ENCODE data around the gene TKT.

TKT gene

DNA sequence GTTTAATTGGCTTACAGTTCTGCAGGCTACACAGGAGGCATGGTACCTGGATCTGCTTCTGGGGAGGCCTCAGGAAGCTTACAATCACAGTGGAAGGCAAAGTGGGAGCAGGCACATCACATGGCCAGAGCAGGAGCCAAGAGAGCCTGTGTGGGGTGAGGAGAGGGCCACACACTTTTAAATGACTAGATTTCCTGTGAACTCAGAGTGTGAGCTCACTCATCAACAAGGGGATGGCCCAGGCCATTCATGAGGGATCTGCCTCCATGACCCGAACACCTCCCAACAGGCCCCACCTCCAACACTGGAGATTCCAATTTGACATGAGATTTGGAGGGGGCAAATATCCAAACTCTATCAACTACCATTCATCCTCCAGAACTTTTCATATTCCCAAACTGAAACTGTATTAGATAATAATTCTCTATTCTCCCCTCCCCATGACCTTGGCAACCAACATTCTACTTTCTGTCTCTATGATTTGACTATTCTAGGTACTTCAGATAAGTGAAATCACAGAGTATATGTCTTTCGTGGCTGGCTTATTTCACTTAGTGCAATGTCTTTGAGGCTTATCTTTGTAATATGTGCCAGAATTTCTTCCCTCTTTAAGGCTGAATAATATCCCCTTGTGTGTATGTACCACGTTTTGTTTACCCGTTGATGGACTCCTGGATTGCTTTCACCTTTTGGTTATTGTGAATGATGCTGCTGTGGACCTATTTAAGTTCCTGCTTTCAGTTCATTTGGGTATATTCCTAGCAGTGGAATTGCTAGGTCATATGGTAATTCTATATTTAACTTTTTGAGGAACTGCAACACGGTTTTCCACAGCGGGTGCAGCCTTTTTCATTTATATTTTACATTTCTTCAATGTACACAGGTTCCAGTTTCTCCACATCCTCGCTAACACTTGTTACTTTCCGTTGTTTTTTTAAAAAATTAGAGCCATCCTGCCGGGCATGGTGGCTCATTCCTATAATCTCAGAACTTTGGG lies 43.8 kb downstream of the TKT start:
- H3K4me3 ChIP-seq (replicated peaks; ENCODE audit: low read depth, low read length) = no peak overlapping the region
- TF ChIP-seq, protein P1, sequence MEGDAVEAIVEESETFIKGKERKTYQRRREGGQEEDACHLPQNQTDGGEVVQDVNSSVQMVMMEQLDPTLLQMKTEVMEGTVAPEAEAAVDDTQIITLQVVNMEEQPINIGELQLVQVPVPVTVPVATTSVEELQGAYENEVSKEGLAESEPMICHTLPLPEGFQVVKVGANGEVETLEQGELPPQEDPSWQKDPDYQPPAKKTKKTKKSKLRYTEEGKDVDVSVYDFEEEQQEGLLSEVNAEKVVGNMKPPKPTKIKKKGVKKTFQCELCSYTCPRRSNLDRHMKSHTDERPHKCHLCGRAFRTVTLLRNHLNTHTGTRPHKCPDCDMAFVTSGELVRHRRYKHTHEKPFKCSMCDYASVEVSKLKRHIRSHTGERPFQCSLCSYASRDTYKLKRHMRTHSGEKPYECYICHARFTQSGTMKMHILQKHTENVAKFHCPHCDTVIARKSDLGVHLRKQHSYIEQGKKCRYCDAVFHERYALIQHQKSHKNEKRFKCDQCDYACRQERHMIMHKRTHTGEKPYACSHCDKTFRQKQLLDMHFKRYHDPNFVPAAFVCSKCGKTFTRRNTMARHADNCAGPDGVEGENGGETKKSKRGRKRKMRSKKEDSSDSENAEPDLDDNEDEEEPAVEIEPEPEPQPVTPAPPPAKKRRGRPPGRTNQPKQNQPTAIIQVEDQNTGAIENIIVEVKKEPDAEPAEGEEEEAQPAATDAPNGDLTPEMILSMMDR (IDR thresholded peaks at IDR 0.05; ENCODE audit: low read depth, low read length, missing control alignments) = no peak
- no peak for DNase-seq (ENCODE audit: extremely low read depth, low read depth)

DNA sequence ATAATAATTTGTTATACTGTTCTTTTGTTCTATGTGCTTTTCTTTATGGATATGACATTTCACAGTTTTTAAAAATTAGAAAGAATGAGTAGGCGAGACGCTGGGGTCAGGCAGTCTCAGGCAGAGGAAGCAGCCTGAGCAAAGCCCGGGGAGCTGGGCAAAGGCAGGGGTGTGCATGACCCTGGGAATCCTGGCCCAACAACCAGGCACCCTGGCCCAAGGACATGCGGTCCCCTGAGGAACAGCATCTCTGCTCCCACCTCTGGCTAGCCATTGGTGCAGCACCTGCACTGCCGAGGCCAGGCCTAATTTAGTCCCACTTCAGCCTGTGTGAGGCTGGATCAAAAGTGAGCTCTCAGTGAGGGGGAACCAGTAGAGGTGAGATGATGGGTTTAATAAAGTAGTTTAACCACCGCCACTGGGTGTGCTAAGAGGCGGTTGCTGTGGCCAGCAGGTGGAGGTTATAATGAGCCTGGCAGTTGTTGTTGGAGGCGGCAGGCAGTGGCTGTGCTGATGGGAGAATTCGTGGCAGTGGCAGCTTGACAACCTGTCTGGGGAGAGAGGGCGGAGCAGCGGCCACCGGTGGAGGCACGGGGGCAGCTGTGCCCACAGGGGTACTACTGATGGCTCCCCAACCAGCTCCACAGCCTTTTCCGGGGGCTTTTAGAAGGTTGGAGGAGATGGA lies 53.3 kb downstream of the TKT start:
- no peak for DNase-seq (ENCODE audit: extremely low read depth, low read depth)
- H3K4me3 ChIP-seq (replicated peaks; ENCODE audit: low read depth, low read length) = no peak overlapping the region
- TF ChIP-seq, protein P1 (IDR thresholded peaks at IDR 0.05; ENCODE audit: low read depth, low read length, missing control alignments) = no peak

DNA sequence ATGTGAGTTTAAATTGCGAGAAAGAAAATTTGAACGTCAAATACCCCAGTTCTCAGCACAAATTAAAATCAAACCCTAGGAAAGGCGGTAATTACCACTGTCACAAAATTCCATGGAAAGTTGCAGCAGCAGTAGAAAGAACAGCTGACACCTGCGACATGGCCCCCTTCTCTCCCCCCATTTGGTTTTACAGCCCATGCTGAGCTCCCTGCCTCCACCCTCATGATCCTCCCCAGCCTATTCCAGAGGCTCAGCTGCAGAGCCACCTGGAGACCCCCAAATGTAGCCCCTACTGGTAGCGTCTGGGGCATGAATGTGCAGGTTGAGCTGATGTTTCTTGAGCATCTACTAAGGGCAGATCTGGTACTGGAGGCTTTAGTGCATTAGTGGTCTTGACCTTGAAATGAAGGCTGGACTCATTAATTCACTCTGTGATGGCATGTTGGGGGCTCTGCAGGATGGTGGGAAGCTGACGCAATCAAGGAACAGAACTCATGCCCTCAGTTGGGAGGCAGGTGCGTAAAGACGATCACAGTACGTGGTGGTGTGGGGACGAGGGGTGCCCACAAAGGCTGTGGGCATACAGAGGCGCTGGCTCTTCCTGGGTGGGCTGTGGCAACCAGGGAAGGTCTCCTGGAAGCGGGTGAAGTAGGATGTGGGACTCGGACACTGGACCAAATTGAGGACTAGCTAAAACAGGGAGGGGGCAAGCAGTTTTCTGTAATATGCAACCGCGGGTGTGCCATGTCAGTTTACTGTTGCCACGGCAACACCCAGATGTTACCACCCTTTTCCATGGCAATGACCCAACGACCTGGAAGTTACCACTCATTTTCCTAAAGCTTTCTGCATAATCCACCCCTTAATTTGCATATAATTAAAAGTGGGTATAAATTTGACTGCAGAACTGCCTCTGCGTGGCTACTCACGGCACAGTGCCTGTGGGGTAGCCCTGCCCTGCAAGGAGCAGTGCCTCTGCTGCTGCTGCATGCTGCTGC lies 55.0 kb downstream of the TKT start:
- TF ChIP-seq, protein P1 (IDR thresholded peaks at IDR 0.05; ENCODE audit: low read depth, low read length, missing control alignments) = no peak
- H3K4me3 ChIP-seq (replicated peaks; ENCODE audit: low read depth, low read length) = no peak overlapping the region
- DNase-seq (ENCODE audit: extremely low read depth, low read depth) = no peak

DNA sequence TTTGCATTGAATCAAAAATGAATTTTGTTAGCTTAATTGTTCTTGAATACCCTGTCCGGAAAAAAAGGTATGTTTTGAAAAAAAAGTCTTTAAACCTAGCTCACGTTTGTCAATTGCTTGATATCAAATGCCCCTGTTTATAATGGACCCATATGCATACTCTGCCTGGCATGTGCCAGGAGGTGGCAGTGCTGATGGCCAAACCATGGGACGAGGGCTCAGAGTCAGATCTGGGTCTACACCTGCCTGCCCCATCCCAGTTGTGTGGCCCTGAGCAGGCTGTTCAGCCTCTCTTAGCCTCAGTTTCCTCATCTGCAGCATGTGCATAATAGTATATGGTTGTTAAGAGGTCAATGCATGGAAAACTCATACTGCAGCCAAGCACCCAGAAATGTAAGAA lies 56.0 kb downstream of the TKT start:
- TF ChIP-seq, protein P1 (IDR thresholded peaks at IDR 0.05; ENCODE audit: low read depth, low read length, missing control alignments) = peak; percentile 2
- DNase-seq (ENCODE audit: extremely low read depth, low read depth) = no peak

DNA sequence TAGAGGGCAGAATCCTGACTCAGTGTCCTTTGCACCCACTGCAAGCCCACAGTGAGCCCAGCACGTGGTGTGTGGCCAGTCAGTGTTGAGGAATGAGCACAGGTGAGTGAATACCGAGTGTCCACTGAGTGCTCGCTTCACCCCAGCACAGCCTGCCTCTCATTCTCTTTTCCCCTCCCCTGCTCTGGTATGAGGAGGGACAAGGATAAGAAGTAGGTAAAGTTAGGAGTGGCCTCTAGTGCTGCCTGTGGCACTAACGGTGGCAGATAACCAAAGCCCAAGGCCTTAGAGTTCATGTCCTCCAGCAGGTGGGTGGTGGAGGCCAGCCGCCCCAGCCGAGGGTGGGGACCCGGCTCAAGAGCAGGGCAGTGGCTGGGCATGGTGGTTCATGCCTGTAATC lies 56.8 kb downstream of the TKT start:
- H3K4me3 ChIP-seq (replicated peaks; ENCODE audit: low read depth, low read length) = no peak overlapping the region
- no peak for DNase-seq (ENCODE audit: extremely low read depth, low read depth)
- TF ChIP-seq, protein P1 (IDR thresholded peaks at IDR 0.05; ENCODE audit: low read depth, low read length, missing control alignments) = no peak

More for the DNA sequence above, 56.0 kb downstream of the TKT start:
- no peak overlapping the region for H3K4me3 ChIP-seq (replicated peaks; ENCODE audit: low read depth, low read length)

Data from HFF-Myc (cell line).